IMR-90 (cell line): ENCODE data around the gene KCNMA1. TPM values are rescaled to one million over a fixed set of nuclear protein-coding genes. Genes with fewer than 3 reads are reported as not detected.

ENCODE experiments used
- ATAC-seq: fragments of 200-7000 bp; cut with Tn5 transposase; 2 replicates; pipeline ENCODE4 v1.9.1; 2020; ENCODE audit warnings: low read depth, mild to moderate bottlenecking, moderate library complexity
- BruUV-seq: library from RNA; stranded (reverse); fragments of 400-500 nt; replicated peaks from 2 replicates; lab custom pipeline; 2021; lab: Mats Ljungman, UMichigan
- CTCF ChIA-PET: fragments of 300-600 bp; formaldehyde crosslinking; extraction: SDS; loops from one replicate; lab custom pipeline; 2021; ENCODE audit warnings: antibody characterized with exemption; lab: Yijun Ruan, JAX
- POLR2A ChIA-PET: fragments of 300-600 bp; sonication (Branson Sonifier 250); formaldehyde crosslinking; loops from one replicate; lab custom pipeline; 2022; ENCODE audit warnings: antibody characterized with exemption; ENCODE audit not compliant: unreplicated experiment; lab: Charles Lee
- DNase-seq: peaks from one replicate; pipeline ENCODE4 v3.0.0; 2013
- H2AFZ ChIP-seq: replicated peaks from 2 replicates; pipeline ENCODE3; 2013; ENCODE audit warnings: low read length, mild to moderate bottlenecking; ENCODE audit not compliant: poor library complexity
- H2AK5ac ChIP-seq: 2 replicates; pipeline ENCODE4 v1.6.1; 2013; ENCODE audit warnings: low read depth, low read length, inconsistent platforms
- H2AK9ac ChIP-seq: replicated peaks from 2 replicates; pipeline ENCODE3; 2013; ENCODE audit warnings: mild to moderate bottlenecking, low read depth, low read length, moderate library complexity; ENCODE audit not compliant: poor library complexity
- H2BK120ac ChIP-seq: 2 replicates; pipeline ENCODE4 v1.6.1; 2013; ENCODE audit warnings: low read depth, low read length, inconsistent platforms
- H2BK15ac ChIP-seq: 3 replicates; pipeline ENCODE4 v1.6.1; 2013; ENCODE audit warnings: low read depth, low read length, inconsistent platforms
- H2BK20ac ChIP-seq: 2 replicates; pipeline ENCODE4 v1.6.1; 2013; ENCODE audit warnings: low read depth, mild to moderate bottlenecking, inconsistent platforms, low read length, moderate library complexity
- H2BK5ac ChIP-seq: 2 replicates; pipeline ENCODE4 v1.6.1; 2013; ENCODE audit warnings: mild to moderate bottlenecking, low read depth, low read length, inconsistent platforms; ENCODE audit not compliant: poor library complexity, severe bottlenecking
- H3K14ac ChIP-seq: replicated peaks from 2 replicates; pipeline ENCODE4 v1.6.1; 2013; ENCODE audit warnings: low read depth, low read length, inconsistent platforms
- H3K18ac ChIP-seq: 2 replicates; pipeline ENCODE4 v1.6.1; 2013; ENCODE audit warnings: low read depth, low read length, control low read depth
- H3K23ac ChIP-seq: 2 replicates; pipeline ENCODE4 v1.6.1; 2013; ENCODE audit warnings: low read depth, low read length, inconsistent platforms
- H3K27ac ChIP-seq: 2 replicates; pipeline ENCODE4 v1.5.1; 2013; ENCODE audit warnings: mild to moderate bottlenecking, control low read depth, low read length; ENCODE audit not compliant: insufficient read depth
- H3K27me3 ChIP-seq: 2 replicates; pipeline ENCODE4 v1.6.1; 2013; ENCODE audit warnings: low read length; ENCODE audit not compliant: control insufficient read depth, insufficient read depth
- H3K36me3 ChIP-seq: 2 replicates; pipeline ENCODE4 v1.6.1; 2013; ENCODE audit warnings: low read length, mixed read lengths; ENCODE audit not compliant: control insufficient read depth, insufficient read depth
- H3K4ac ChIP-seq: 2 replicates; pipeline ENCODE4 v1.6.1; 2013; ENCODE audit warnings: low read depth, low read length, inconsistent platforms
- H3K4me1 ChIP-seq: 2 replicates; pipeline ENCODE4 v1.6.1; 2013; ENCODE audit warnings: low read length, mixed read lengths; ENCODE audit not compliant: control insufficient read depth, insufficient read depth
- H3K4me2 ChIP-seq: 2 replicates; pipeline ENCODE4 v1.6.1; 2013; ENCODE audit warnings: low read depth, mild to moderate bottlenecking, control low read depth, low read length, moderate library complexity
- H3K4me3 ChIP-seq: 2 replicates; pipeline ENCODE4 v1.5.1; 2013; ENCODE audit warnings: low read depth, mild to moderate bottlenecking, control low read depth, low read length, moderate library complexity; ENCODE audit not compliant: insufficient read depth
- H3K56ac ChIP-seq: 2 replicates; pipeline ENCODE4 v1.6.1; 2013; ENCODE audit warnings: low read length, inconsistent platforms; ENCODE audit not compliant: insufficient read depth; ENCODE audit errors: extremely low read depth
- H3K79me1 ChIP-seq, 2 experiments: 2 replicates each; pipeline ENCODE4 v1.6.1; 2013; ENCODE audit warnings: low read length in 2 of 2, inconsistent platforms in 1 of 2, low read depth in 1 of 2
- H3K9ac ChIP-seq: 2 replicates; pipeline ENCODE4 v1.6.1; 2013; ENCODE audit warnings: low read depth, low read length, control low read depth
- H3K9me1 ChIP-seq: 2 replicates; pipeline ENCODE4 v1.6.1; 2013; ENCODE audit warnings: low read length, inconsistent platforms; ENCODE audit not compliant: insufficient read depth
- H3K9me3 ChIP-seq: 2 replicates; pipeline ENCODE4 v1.6.1; 2013; ENCODE audit warnings: low read length; ENCODE audit not compliant: control insufficient read depth, insufficient read depth
- H4K20me1 ChIP-seq: 2 replicates; pipeline ENCODE4 v1.6.1; 2013; ENCODE audit warnings: low read length, inconsistent platforms; ENCODE audit not compliant: insufficient read depth
- H4K5ac ChIP-seq: 2 replicates; pipeline ENCODE4 v1.6.1; 2013; ENCODE audit warnings: mild to moderate bottlenecking, low read depth, low read length, control low read depth
- H4K8ac ChIP-seq, 2 experiments: 2 replicates each; pipeline ENCODE4 v1.6.1; 2013; ENCODE audit warnings: low read depth in 2 of 2, low read length in 2 of 2, control low read depth in 1 of 2, inconsistent platforms in 1 of 2
- H4K91ac ChIP-seq: 2 replicates; pipeline ENCODE4 v1.6.1; 2013; ENCODE audit warnings: low read depth, low read length, inconsistent platforms; ENCODE audit not compliant: insufficient read depth
- BHLHE40 ChIP-seq: fragments of 150-350 bp; IDR thresholded peaks from 2 replicates; pipeline ENCODE4 v1.6.1; 2016; ENCODE audit warnings: mild to moderate bottlenecking, low read depth, low read length
- CEBPB ChIP-seq: IDR thresholded peaks from 2 replicates; pipeline ENCODE4 v1.6.1; 2012; ENCODE audit warnings: low read depth, low read length, improper control_type of control experiment
- CHD1 ChIP-seq: IDR thresholded peaks from 2 replicates; pipeline ENCODE4 v1.6.1; 2012; ENCODE audit warnings: low read depth, low read length, improper control_type of control experiment
- FOS ChIP-seq: fragments of 150-350 bp; IDR thresholded peaks from 2 replicates; pipeline ENCODE4 v1.6.1; 2016; ENCODE audit warnings: low read depth, low read length
- MAFK ChIP-seq: IDR thresholded peaks from 2 replicates; pipeline ENCODE4 v1.6.1; 2012; ENCODE audit warnings: low read depth, low read length, improper control_type of control experiment
- MAZ ChIP-seq: IDR thresholded peaks from 2 replicates; pipeline ENCODE4 v1.6.1; 2012; ENCODE audit warnings: low read depth, mild to moderate bottlenecking, low read length, improper control_type of control experiment, moderate library complexity, borderline replicate concordance
- MXI1 ChIP-seq: IDR thresholded peaks from 2 replicates; pipeline ENCODE4 v1.6.1; 2012; ENCODE audit warnings: low read depth, mild to moderate bottlenecking, low read length, moderate library complexity, borderline replicate concordance
- NFE2L2 ChIP-seq: fragments of 150-350 bp; IDR thresholded peaks from 2 replicates; pipeline ENCODE4 v1.6.1; 2016; ENCODE audit warnings: low read depth, mild to moderate bottlenecking, low read length
- POLR2A ChIP-seq: IDR thresholded peaks from 2 replicates; pipeline ENCODE4 v1.6.1; 2012; ENCODE audit warnings: mild to moderate bottlenecking, low read depth, low read length
- RAD21 ChIP-seq: IDR thresholded peaks from 2 replicates; pipeline ENCODE4 v1.6.1; 2012; ENCODE audit warnings: low read length, improper control_type of control experiment
- RCOR1 ChIP-seq: IDR thresholded peaks from 2 replicates; pipeline ENCODE4 v1.6.1; 2012; ENCODE audit warnings: mild to moderate bottlenecking, low read length, improper control_type of control experiment; ENCODE audit not compliant: insufficient replicate concordance
- RFX5 ChIP-seq: IDR thresholded peaks from 2 replicates; pipeline ENCODE4 v1.8.0; 2012; ENCODE audit warnings: low read depth, mild to moderate bottlenecking, low read length, moderate library complexity
- SMC3 ChIP-seq: fragments of 150-350 bp; IDR thresholded peaks from 2 replicates; pipeline ENCODE4 v1.6.1; 2016; ENCODE audit warnings: low read depth, mild to moderate bottlenecking, antibody characterized with exemption, low read length, moderate library complexity
- WGBS, 2 experiments: methylation state at CpG; one replicate each; pipeline versions ENCODE4 v1.1.5 to v1.1.7; 2013; ENCODE audit warnings: missing lambda C conversion rate in 2 of 2; ENCODE audit not compliant: insufficient read length in 1 of 2; ENCODE audit errors: extremely low coverage in 2 of 2; 5-methylcytosine and 5-hydroxymethylcytosine counted together
- dilution Hi-C: fragments of 300-500 bp; cut with HindIII; formaldehyde crosslinking; loops from one replicate; pipeline ENCODE4 v1.14.3; 2018; ENCODE audit warnings: low sequenced_read_pairs; ENCODE audit not compliant: unreplicated experiment
- in situ Hi-C: fragments of 300-500 bp; cut with MboI; formaldehyde crosslinking; loops from 3 replicates; pipeline ENCODE4 v1.14.3; 2019; ENCODE audit warnings: low sequenced_read_pairs, inconsistent platforms, mixed read lengths
- intact Hi-C: fragments of 100-400 bp; cut with micrococcal nuclease; formaldehyde crosslinking; loops from 2 replicates; pipeline ENCODE4 v1.10.0; 2022
- polyA plus RNA-seq, 3 experiments: library from polyadenylated mRNA; depleted of rRNA; stranded (reverse); fragments of >200 nt; gene quantifications; 2 replicates each; pipeline ENCODE4 v1.2.3, GENCODE V29; 2012; ENCODE audit warnings: low replicate concordance in 1 of 3
- total RNA-seq: library from RNA; depleted of rRNA; stranded (reverse); fragments of >200 nt; gene quantifications from 2 replicates; pipeline ENCODE4 v1.2.3, GENCODE V29; 2012
- TF ChIP-seq, protein P1 (sequence below): fragments of 150-350 bp; IDR thresholded peaks from 2 replicates; pipeline ENCODE4 v1.6.1; 2017; ENCODE audit warnings: mild to moderate bottlenecking, antibody characterized with exemption, low read length, low read depth
- TF ChIP-seq, protein P2 (sequence below): fragments of 150-350 bp; IDR thresholded peaks from 2 replicates; pipeline ENCODE4 v1.6.1; 2016; ENCODE audit warnings: low read depth, mild to moderate bottlenecking, low read length, moderate library complexity, borderline replicate concordance
- TF ChIP-seq, protein P3 (sequence below): conservative IDR thresholded peaks from 2 replicates; pipeline ENCODE4 v1.5.1; 2012; ENCODE audit warnings: mild to moderate bottlenecking, low read depth, low read length, improper control_type of control experiment

KCNMA1 gene
- total and polyA plus RNA-seq, 2 of the 4 experiments (the other 2 are of a cell fraction): 25.6 to 29.6 TPM

DNA sequence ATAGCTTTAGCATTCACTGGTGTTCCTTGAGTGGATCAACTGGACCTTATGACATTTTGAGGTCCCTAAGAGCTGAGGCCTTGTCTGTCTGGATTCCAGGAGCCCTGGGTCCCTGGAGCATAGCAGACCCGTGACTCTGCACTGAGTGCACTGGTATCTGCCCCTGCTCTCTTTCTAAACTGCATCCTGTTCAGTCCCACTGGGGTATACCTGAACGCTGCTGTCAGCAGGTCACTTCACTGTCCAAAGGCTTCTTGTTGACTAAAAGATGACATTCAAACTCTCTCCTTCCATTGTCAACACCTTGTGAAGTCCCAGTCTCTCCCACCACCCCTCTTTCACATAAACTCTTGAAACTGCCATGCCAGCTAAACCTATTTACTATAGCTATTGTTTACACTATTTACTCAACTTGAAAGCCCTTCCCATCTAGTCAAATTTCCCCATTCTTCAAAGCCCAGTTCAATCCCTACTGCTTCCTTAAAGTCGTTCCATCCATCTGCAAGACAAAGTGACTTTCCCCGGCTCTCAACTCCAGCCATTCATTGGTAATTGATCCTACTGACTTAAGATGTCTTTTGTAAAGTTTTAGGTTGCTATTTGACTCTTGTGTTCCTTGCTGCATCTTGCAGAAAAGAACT, 523.3 kb downstream of the KCNMA1 start:
- H3K79me1 ChIP-seq: no peaks in the 10 kb centered on the region
- WGBS, 2 experiments: 75% methylated on average over 2 of the region's 4 CpGs; no CpG with 5 or more reads in 1 of the 2 experiments
- H3K4ac ChIP-seq: no peak overlapping the region
- no peak overlapping the region for H3K9ac ChIP-seq
- H2BK20ac ChIP-seq: no peak overlapping the region
- peaks cover 3% of the 10 kb centered on the region for H3K4me1 ChIP-seq
- no peak for TF ChIP-seq SMC3
- TF ChIP-seq RAD21: no peak
- TF ChIP-seq MXI1: no peak
- TF ChIP-seq RFX5: no peak
- TF ChIP-seq MAZ: no peak
- no peak for TF ChIP-seq CHD1
- no peak for TF ChIP-seq MAFK
- no peak for TF ChIP-seq POLR2A
- TF ChIP-seq BHLHE40: no peak
- TF ChIP-seq CEBPB: no peak
- TF ChIP-seq FOS: no peak
- TF ChIP-seq, protein P1, sequence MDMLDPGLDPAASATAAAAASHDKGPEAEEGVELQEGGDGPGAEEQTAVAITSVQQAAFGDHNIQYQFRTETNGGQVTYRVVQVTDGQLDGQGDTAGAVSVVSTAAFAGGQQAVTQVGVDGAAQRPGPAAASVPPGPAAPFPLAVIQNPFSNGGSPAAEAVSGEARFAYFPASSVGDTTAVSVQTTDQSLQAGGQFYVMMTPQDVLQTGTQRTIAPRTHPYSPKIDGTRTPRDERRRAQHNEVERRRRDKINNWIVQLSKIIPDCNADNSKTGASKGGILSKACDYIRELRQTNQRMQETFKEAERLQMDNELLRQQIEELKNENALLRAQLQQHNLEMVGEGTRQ: no peak
- TF ChIP-seq, protein P2, sequence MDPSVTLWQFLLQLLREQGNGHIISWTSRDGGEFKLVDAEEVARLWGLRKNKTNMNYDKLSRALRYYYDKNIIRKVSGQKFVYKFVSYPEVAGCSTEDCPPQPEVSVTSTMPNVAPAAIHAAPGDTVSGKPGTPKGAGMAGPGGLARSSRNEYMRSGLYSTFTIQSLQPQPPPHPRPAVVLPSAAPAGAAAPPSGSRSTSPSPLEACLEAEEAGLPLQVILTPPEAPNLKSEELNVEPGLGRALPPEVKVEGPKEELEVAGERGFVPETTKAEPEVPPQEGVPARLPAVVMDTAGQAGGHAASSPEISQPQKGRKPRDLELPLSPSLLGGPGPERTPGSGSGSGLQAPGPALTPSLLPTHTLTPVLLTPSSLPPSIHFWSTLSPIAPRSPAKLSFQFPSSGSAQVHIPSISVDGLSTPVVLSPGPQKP: no peak
- TF ChIP-seq RCOR1: no peak
- TF ChIP-seq NFE2L2: no peak
- TF ChIP-seq, protein P3, sequence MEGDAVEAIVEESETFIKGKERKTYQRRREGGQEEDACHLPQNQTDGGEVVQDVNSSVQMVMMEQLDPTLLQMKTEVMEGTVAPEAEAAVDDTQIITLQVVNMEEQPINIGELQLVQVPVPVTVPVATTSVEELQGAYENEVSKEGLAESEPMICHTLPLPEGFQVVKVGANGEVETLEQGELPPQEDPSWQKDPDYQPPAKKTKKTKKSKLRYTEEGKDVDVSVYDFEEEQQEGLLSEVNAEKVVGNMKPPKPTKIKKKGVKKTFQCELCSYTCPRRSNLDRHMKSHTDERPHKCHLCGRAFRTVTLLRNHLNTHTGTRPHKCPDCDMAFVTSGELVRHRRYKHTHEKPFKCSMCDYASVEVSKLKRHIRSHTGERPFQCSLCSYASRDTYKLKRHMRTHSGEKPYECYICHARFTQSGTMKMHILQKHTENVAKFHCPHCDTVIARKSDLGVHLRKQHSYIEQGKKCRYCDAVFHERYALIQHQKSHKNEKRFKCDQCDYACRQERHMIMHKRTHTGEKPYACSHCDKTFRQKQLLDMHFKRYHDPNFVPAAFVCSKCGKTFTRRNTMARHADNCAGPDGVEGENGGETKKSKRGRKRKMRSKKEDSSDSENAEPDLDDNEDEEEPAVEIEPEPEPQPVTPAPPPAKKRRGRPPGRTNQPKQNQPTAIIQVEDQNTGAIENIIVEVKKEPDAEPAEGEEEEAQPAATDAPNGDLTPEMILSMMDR: no peak
- H3K14ac ChIP-seq: no peak overlapping the region
- no peak overlapping the region for H3K27ac ChIP-seq
- no peak overlapping the region for H4K91ac ChIP-seq
- CTCF ChIA-PET: no interaction called here
- H2AK5ac ChIP-seq: peak overlapping the region; percentile 18; the same call in 1 of the 2 replicates
- H2BK5ac ChIP-seq: no peak overlapping the region
- no peak overlapping the region for H2BK15ac ChIP-seq
- intact Hi-C loops (loop anchor here (5.0 to 10.0 kb wide), 3 partner anchors 680 to 1712 kb away; partner anchors contain the start of gene ZNF503), in situ Hi-C loops (loop anchor here (5.0 to 10.0 kb wide), 2 partner anchors 560 to 1717 kb away; no protein-coding TSS in a partner anchor), dilution Hi-C loops (no loop called here)
- ATAC-seq (no peak), DNase-seq (no peak)
- no peaks in the 10 kb centered on the region for H4K20me1 ChIP-seq
- H4K8ac ChIP-seq: no peak overlapping the region
- H3K27me3 ChIP-seq: no peaks in the 10 kb centered on the region
- no peak overlapping the region for H2AK9ac ChIP-seq
- POLR2A ChIA-PET: no interaction called here
- no peaks in the 10 kb centered on the region for H3K9me3 ChIP-seq
- H4K5ac ChIP-seq: no peak overlapping the region
- no peak overlapping the region for H3K4me3 ChIP-seq
- H3K18ac ChIP-seq: no peak overlapping the region
- H3K9me1 ChIP-seq: peaks cover 4% of the 10 kb centered on the region; the same call in 1 of the 2 replicates
- H3K36me3 ChIP-seq: no peaks in the 10 kb centered on the region
- H3K56ac ChIP-seq: no peak overlapping the region
- no peak overlapping the region for H2AFZ ChIP-seq
- H2BK120ac ChIP-seq: no peak overlapping the region
- no TSS peak for BruUV-seq
- no peak overlapping the region for H3K23ac ChIP-seq
- no peak overlapping the region for H3K4me2 ChIP-seq
